GM18861 (cell line): ENCODE results near the gene FMN2.

ENCODE experiments used
- ATAC-seq: cut with Tn5 transposase; IDR thresholded peaks from one replicate; pipeline ENCODE4 v1.9.1; 2021; ENCODE audit not compliant: unreplicated experiment

Gene FMN2

DNA sequence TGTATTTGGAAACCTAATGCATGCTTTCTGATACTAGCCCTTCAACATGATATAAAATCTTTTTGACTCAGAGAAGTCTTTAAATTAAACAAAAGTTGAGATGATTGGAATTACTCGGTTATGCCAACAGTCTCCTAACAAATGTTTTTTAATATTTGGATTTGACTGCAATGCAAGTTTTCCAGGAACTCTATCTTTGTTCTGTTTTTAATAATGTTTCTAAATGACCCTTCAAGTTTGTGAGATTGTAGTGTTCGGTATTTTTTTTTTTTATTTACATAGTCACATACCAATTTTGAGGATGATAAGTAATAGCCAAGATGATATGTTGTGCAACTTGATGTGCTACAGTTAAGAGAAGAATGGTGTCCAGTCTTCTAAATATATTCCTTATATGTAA, 258.0 kb downstream of the FMN2 start:
- no peak for ATAC-seq

DNA sequence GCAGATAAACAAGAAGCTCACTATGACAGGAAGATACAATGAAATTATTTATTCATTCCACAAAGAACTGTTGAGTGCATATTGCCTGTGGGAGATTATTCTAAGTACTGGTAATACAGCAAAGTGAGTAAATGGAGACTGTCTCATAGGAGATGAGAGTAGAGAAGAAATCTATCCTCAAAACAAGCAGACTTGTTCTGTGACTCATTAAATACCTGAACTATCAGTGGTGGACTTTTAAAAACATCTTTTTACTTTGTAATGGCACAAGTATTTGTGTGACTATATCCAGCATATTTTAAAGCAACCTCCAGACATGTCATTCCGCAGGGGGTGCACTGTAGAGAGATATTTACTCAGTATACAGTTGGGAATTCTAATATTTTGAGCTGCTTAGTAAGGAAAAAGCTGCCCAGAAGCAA, 259.2 kb downstream of the FMN2 start:
- no peak for ATAC-seq

DNA sequence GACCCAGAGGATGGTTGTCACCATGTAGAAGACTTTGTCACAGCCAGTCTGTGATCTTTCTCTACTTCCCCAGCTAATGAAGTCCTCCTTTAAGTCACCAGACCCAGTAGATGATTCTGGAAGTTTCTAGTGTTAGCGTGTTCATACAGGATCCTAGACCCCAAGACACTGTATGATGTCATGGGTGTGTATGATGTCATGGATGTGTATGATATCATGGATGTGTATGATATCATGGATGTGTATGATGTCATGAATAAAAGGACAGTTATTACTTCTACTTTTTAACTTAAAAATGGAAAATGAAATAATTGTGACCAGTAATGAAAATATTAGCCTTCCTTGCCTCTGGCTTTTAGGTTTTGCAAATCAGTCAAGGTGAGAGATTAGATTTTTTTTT, 260.0 kb downstream of the FMN2 start:
- ATAC-seq = no peak

DNA sequence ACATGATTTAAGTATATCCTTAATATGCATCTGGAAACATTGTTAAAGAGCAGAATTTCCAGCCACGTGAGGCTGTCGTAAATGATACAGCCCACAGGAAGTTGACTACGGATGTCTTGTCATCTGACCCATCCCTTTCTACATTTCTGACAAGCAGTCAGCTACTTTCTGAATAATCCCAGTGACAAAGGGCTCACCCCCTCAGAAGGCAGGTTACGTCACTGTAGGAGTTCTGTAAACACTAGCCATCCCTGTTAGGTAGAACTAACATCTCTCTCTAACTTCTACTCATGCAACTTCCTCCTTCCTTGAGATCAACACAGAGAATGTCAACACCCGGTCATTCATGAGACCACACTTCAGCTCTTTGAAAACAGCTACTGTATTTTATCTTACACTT, 261.1 kb downstream of the FMN2 start:
- no peak for ATAC-seq

DNA sequence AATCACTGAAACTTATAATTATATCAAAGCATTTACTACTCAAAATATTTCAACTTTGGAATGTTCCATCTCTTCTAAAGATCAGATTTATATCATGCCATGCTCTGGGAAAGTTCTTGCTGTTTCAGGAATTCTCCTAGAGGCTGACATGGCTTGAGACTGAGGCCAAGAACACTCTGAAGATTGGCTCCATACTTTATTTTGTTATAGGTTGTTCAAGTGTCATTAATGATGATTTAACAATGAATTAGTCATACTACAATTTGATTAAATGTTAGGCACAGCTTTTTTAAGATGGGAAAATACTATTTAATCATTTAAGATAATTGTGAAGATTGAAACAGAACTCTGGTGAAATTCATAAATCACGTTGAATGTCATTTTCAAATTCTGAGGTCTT, 264.9 kb downstream of the FMN2 start:
- ATAC-seq = no peak

DNA sequence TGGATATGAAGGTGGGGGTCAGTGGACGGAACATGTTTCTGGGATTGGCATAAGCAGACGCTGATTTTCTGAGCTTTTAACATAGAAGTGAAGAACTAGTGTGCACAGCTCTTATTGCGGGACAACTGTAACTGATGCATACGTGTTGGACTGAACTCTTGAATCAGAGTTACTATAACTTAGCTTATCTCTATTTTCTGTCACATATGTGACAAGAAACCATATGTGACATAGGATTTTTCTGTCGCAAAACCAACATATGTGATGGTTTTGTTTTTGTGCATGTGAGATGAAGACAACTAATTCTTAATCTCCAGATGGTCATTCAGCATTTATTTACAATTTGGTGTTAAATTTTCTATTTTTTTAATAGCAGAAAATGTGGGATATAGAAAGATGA, 270.4 kb downstream of the FMN2 start:
- no peak for ATAC-seq

DNA sequence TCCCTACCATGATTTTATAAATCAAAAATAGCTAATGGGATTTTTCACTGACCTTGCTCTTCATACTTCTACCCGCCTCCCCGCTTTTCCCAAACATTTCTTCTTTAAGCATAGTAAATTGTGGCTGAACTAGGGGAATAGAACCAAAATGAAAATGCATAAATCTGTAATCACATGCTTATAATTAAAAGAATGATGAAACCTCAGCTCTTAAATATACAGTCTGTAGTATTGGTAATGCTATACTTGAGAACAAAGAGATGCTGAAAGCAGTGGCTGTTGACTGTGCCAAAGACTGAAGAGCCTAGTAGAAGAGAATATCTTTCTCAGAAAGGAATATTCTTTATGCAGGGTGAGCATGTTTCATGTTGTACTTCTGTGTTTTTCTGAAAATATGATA, 271.1 kb downstream of the FMN2 start:
- ATAC-seq = no peak

DNA sequence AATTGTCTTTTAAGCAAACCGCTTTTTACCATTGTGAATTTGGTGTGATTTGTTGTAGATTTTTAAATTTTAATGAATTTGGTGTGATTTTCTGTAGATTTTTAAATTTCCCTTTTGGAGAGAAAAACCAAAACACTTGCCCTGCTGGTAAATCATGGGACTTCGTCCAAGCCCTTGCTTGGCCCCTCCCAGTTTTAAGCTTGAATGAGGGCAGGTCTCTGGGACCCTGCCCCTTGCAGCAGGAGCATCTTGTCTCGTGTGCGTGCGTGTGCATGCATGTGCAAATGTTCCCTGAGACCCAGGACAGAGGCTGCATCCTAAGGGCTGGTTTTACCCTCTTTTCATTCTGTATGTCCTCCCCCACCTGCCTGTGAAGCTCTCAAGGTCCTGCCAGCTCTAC, 271.6 kb downstream of the FMN2 start:
- no peak for ATAC-seq

DNA sequence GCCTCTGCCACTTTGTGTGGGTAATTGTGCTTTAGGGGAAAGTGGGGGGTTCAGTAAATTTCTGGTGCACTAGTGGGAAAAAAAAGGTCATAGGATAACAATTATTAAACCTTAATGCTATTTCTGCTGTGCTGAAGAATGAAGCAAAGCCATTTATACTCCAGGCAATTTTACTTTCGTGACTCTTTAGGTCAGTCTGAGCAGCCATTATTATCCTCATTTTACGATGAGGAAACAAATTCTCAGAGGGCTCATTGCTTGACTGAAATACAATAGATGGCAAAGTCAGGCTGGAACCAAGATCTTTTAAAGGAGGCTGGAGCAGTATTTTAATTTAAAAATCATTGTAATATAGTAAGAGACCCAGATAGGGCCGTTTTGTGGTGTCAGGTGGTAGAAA, 272.2 kb downstream of the FMN2 start:
- no peak for ATAC-seq

DNA sequence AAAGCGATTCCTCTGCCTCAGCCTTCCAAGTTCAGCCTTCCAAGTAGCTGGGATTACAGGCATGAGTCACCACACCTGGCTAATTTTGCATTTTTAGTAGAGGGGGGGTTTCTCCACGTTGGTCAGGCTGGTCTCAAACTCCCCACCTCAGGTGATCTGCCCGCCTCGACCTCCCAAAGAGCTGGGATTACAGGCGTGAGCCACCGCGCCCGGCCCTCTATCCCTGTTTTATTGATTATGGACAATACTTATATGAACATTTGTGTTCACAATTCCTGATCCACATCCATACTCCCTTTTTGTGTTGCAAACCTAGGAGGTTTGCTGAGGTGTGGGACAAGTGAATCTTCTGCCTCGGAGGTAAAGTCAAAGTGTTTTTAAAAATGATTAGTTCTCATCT, 275.0 kb downstream of the FMN2 start:
- no peak for ATAC-seq

DNA sequence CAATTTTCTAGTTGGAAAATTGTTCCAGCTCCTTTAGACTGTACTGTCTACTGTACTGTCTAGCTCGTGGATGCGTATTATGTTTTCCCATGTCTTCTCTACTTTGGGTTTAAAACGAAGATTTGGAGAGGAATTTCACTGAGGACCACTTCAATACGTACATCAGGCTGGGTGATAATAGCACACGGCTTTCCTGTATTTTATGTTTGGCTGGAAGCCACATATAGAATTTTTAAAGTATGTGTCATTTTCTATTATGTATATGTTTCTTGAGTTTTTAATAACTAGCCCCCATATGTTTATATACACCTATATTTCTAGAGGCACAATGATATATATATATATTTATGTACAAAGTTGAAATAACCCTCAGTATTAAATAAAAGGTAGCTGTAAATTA, 293.9 kb downstream of the FMN2 start:
- ATAC-seq = no peak

DNA sequence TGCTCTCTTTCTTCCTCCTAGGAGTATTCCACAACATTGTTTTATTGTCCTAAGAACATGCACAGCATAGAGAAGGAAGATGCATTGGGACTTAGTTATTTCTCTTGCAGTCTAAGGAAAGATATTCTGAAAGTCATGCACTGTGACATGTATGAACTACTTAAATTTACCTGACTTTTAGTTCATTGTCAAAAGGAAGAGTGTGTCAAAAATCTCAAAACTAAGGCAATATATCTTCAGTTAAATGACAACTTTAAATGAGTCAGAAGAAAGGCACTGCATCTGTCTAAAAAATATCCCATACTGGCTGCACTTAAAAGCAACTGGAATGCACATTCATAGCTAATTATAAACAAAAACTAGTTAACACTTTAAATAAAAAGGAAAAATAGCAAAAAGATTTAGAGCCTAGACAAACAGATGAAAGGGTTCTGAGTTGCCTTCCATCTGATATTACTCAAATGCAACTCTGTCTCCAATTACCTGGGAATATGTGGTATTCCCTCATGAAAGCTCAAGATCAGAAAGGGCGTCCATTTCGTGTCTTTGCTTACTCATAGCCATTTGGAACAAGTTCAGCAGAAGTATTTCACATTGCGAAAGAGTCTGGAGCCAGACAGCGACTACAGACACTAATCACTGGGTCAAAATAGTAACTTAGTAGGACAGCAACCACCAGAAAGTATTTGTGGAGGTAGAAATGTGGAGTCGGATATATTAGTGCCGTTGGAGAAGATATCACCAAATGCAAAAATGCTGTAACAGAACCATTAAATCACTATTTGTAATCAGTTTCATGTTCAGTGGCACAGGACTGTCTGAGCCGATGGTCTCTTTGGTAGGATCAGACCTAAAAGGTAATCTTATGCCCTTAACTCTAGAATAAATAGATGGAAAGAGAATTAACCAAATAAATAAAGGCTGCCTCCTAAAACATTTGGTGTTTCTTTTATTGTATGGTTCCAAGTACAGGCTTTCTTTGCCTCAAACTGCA, 294.6 kb downstream of the FMN2 start:
- no peak for ATAC-seq

DNA sequence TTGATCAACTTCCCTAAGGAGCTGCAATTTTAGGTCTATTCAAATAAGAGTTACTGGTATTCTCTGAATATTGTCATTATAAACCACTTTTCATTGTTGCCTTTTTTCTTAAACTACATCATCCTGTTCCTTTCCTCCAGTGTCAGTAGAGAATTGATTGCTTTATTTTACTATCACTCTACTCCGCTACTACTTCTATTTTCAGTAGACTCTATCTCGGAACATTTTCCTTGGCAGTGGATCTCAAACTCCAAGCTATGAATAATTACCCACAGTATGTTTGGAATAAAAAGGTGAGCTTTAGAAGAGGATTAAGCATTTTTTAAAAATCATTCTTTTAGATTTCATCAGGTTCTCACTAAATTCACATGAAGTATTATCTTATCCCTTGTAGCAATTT, 295.4 kb downstream of the FMN2 start:
- no peak for ATAC-seq

DNA sequence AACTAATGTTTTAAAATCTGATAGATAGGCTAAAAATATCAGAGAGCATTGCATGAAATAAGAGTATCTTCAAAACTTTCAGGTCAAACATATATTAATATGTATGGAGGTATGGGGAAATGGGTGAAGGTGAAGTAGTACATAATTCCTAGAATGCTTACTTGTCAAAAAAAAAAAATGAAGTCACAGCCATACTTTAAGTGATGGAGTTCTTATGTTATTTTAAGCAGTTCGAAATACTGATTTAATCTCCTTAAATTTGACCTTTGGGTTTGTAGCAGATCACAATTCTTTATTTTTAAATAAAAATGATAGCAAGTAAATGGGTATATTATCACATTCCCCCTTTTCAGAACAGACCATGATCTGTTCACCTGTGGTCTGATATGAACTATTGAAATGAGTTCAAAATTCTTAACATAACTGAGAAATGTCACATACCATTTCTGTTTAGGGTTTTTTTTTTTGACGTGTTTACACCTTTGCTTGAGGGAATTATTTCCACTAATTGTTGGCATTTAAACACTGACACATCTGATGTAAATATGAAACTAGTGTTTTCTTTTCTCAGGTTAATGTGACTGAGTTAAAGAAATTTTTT, 300.1 kb downstream of the FMN2 start:
- no peak for ATAC-seq

DNA sequence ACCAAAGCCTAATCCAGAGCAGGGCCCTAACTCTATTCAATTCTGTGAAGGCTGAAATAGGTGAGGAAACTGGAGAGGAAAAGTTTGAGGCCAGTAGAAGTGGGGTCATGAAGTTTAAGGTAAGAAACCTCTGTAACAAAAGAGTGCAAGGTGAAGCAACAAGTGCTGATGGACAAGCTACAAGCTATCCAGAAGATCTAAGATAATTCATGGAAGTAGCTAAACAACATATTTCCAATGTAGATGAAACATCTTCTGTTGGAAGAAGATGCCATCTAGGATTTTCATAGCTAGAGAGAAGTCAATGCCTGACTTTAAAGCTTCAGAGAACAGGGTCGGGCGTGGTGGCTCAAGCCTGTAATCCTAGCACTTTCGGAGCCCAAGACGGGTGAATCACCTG, 302.7 kb downstream of the FMN2 start:
- ATAC-seq = no peak

DNA sequence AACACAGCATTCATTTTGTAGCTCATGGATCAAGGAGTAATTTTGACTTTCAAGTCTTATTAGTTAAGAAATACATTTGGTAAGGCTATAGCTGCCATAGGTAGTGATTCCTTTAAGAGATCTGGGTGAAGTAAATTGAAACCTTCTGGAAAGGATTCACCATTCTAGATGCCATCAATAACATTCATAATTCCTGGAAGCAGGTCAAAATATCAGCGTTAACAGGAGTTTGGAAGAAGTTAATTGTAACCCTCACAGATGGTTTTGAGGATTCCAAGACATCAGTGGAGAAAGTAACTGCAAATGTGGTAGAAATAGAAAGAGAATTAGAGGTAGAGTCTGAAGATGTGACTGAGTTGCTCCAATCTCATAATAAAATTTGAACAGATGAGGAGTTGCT, 303.7 kb downstream of the FMN2 start:
- ATAC-seq = no peak

DNA sequence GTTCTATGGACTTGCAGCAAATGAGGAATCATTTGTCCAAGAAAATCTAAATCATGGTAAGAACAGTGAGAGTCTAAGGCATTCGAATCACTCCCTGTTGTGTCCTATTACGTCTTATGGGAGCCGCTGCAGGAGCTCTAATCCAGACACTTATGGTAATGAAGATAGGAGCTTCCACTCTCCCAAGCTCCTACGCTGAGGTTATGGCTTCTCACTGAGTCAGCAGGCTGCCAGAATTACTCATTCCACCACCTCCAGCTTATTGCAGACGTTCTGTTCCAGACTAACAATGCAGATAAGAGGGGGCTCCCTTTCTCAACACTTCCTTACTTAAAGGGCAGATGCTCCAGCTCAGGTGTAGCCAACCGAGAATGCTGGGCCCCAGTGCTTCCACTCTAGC, 307.7 kb downstream of the FMN2 start:
- ATAC-seq = no peak

DNA sequence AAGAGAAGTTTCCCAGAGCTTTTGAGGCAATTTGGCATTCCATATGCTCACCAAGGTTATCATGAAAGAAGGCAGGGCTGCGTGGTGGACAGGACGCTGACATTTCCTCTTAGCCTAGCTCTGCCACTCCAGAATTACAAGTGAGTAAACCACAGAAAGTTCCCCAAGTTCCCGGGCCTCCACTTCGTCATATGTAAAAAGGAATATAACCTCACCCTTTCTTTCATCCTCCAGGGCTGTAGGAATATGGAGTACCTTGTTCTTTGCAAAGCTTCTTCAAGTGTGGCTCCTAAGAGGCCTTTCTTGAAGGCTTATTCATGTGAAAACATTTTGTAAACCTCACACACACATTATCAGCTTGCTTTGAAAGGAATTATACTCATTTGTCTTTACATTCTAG, 310.0 kb downstream of the FMN2 start:
- ATAC-seq = no peak

DNA sequence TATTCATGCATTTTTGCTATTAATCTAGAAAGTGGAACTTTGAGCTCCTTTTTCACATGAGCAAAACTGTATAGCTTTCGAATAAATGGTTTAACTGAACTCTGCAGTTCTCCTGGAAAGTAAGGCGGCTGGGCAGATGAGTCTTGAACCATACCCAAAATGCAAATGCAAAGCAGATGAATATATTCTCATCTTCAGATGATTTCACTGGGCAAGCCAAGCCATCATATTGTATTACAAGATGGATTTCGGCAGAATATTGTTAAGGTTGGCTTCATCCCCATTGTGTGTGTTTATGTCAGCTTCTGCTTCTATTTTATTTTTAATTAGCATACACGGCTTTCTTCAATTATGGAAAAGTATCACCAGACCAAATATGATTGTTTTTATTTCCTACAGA, 310.6 kb downstream of the FMN2 start:
- no peak for ATAC-seq

DNA sequence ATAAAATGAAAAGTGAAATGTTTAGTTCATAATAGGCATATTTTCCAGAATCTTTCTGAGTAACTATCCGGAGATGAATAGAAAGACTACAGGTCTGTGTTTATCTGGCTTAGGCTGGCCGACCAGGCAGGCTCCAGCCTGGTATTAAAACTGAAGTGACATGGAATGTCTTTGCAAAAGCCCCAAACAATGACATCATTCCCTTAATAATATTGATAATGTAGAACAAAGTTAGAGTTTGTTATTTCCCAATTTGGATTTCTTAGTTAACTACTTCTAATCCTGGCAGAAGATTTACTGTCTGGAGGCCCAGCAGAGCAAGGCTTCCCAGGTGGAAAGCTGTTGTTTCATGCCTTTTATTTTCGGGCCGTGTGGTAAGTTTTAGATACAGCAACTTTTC, 312.6 kb downstream of the FMN2 start:
- no peak for ATAC-seq

DNA sequence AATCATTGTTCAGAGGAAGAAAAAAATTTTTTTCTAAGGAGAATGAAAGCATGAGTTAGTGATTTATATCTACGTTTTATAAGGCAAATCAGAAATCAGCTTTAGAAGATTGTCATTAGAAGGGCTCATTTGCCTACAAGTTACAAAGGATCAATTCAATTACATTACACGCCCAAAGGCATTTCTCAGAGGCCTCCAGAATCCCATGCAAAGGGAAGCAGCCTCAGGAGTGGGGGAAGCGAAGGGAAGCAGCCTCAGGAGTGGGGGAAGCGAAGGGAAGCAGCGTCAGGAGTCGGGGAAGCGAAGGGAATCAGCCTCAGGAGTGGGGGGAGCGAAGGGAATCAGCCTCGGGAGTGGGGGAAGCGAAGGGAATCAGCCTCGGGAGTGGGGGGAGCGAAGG, 314.1 kb downstream of the FMN2 start:
- no peak for ATAC-seq

DNA sequence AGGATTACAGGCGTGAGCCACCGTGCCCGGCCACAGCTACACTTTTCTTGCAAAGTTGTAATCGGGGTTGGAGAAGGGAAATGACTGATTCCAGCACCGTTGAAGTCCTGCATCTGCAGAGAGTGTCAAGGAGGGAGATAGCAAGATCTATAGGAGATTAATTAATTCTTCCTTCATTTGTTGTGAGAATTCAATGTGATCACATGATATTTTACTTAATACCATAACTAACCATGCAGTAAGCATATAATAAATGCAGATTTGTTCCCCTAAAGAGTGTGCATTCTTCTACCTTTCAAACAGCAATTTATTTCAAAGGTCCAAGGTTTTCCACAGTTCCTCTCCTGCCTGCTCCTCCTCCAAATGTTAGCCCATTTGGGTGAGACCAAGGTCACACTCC, 315.7 kb downstream of the FMN2 start:
- no peak for ATAC-seq

DNA sequence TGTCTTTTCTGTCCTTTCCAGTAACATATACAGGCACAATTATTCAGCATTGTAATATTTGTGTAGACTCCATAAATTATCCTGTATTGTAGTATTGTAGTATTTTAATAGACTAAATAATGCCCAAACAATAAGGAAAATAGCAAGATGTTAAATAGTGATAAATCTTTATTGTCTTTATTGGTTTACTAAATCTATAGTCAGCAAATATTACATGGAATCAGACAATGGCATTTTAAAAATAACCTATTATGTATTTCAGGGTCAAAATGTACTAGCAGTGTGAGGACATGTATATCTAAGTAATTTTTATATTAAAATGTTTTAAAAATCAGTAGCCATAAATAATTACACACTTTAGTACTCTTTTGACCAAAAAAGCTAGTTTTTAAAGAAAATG, 317.9 kb downstream of the FMN2 start:
- no peak for ATAC-seq
